HEK293 (cell line): Measurements from ENCODE around the gene TSPAN3.

ENCODE experiments used
- CTCF ChIA-PET: fragments of 350-600 bp; formaldehyde crosslinking; extraction: SDS; loops from one replicate; lab custom pipeline; 2021; ENCODE audit warnings: antibody characterized with exemption; lab: Yijun Ruan, JAX
- POLR2A ChIA-PET: fragments of 300-600 bp; formaldehyde crosslinking; extraction: SDS; loops from one replicate; lab custom pipeline; 2020; ENCODE audit warnings: antibody characterized with exemption, inconsistent platforms; lab: Yijun Ruan, JAX
- H3K27ac ChIP-seq: fragments of 200-500 bp; sonication (Bioruptor generic); 2 replicates; pipeline ENCODE4 v1.5.1; 2014; ENCODE audit warnings: low read depth, low read length, control low read depth, inconsistent platforms; ENCODE audit errors: extremely low read depth
- H3K36me3 ChIP-seq, 2 experiments: fragments of 200-500 bp in 1 of 2; sonication (Bioruptor generic) in 1 of 2; 1 replicate in 1 of 2; 2 replicates in 1 of 2; pipeline ENCODE4 v1.5.1; 2014 to 2017; ENCODE audit warnings: inconsistent platforms in 2 of 2, low read length in 2 of 2; ENCODE audit not compliant: control insufficient read depth in 2 of 2, insufficient read depth in 1 of 2
- H3K4me1 ChIP-seq: fragments of 200-500 bp; sonication (Bioruptor generic); 2 replicates; pipeline ENCODE4 v1.5.1; 2014; ENCODE audit warnings: mild to moderate bottlenecking, low read length, inconsistent platforms; ENCODE audit not compliant: control insufficient read depth, insufficient read depth
- H3K4me3 ChIP-seq: 2 replicates; pipeline ENCODE4 v1.5.1; 2011; ENCODE audit warnings: low read depth, mild to moderate bottlenecking, control low read depth, low read length, moderate library complexity
- H3K9me3 ChIP-seq: fragments of 200-500 bp; sonication (Bioruptor generic); 2 replicates; pipeline ENCODE4 v1.5.1; 2014; ENCODE audit warnings: low read depth, low read length, inconsistent platforms; ENCODE audit not compliant: control insufficient read depth, insufficient read depth
- CTCF ChIP-seq: fragments of 450-650 bp; formaldehyde crosslinking; IDR thresholded peaks from 2 replicates; pipeline ENCODE4 v1.5.1; 2016; ENCODE audit warnings: missing biosample characterization, missing genetic modification characterization
- ELK4 ChIP-seq: IDR thresholded peaks from 2 replicates; pipeline ENCODE4 v1.6.1; 2011; ENCODE audit warnings: mild to moderate bottlenecking, low read depth, low read length, borderline replicate concordance
- GLI2 ChIP-seq: fragments of 450-650 bp; formaldehyde crosslinking; IDR thresholded peaks from 2 replicates; pipeline ENCODE4; 2017; ENCODE audit warnings: missing biosample characterization, missing genetic modification characterization, low read depth, borderline replicate concordance
- PRDM10 ChIP-seq: fragments of 450-650 bp; formaldehyde crosslinking; IDR thresholded peaks from 2 replicates; pipeline ENCODE4 v1.5.1; 2016; ENCODE audit warnings: missing biosample characterization, missing genetic modification characterization
- SP2 ChIP-seq: fragments of 450-650 bp; formaldehyde crosslinking; IDR thresholded peaks from 2 replicates; pipeline ENCODE4 v1.5.1; 2016; ENCODE audit warnings: missing biosample characterization, missing genetic modification characterization
- TRIM28 ChIP-seq: IDR thresholded peaks from 2 replicates; pipeline ENCODE4 v1.6.1; 2011; ENCODE audit warnings: low read length, control low read depth, borderline replicate concordance
- ZFP69B ChIP-seq: fragments of 450-650 bp; formaldehyde crosslinking; IDR thresholded peaks from 2 replicates; pipeline ENCODE4 v1.5.1; 2016; ENCODE audit warnings: missing biosample characterization, missing genetic modification characterization
- ZNF132 ChIP-seq: fragments of 450-650 bp; formaldehyde crosslinking; IDR thresholded peaks from 2 replicates; pipeline ENCODE4 v1.5.1; 2017; ENCODE audit warnings: missing biosample characterization, missing genetic modification characterization, borderline replicate concordance
- ZNF214 ChIP-seq: fragments of 450-650 bp; formaldehyde crosslinking; IDR thresholded peaks from 2 replicates; pipeline ENCODE4 v1.5.1; 2017; ENCODE audit warnings: missing biosample characterization, mild to moderate bottlenecking, missing genetic modification characterization, borderline replicate concordance
- ZNF530 ChIP-seq: fragments of 450-650 bp; formaldehyde crosslinking; IDR thresholded peaks from 2 replicates; pipeline ENCODE4 v1.5.1; 2016; ENCODE audit warnings: low read depth, missing biosample characterization, missing genetic modification characterization
- ZNF561 ChIP-seq: fragments of 450-650 bp; IDR thresholded peaks from 2 replicates; pipeline ENCODE4 v1.5.1; 2018; ENCODE audit warnings: missing biosample characterization, missing genetic modification characterization, borderline replicate concordance
- ZNF585B ChIP-seq: fragments of 450-650 bp; formaldehyde crosslinking; IDR thresholded peaks from 2 replicates; pipeline ENCODE4 v1.5.1; 2016; ENCODE audit warnings: missing biosample characterization, missing genetic modification characterization
- ZNF692 ChIP-seq: fragments of 450-650 bp; formaldehyde crosslinking; IDR thresholded peaks from 2 replicates; pipeline ENCODE4 v1.5.1; 2016; ENCODE audit warnings: missing biosample characterization, missing genetic modification characterization
- ZSCAN4 ChIP-seq: fragments of 450-650 bp; formaldehyde crosslinking; IDR thresholded peaks from 2 replicates; pipeline ENCODE4 v1.5.1; 2017; ENCODE audit warnings: missing biosample characterization, missing genetic modification characterization

The TSPAN3 gene

GRCh38 chr15:77083381-77084160, 12.7 kb upstream of the TSPAN3 start (continued):
- peak; percentile 69 for TF ChIP-seq PRDM10

- Histone ChIP-seq H3K27ac (no peak overlapping the region), H3K36me3 (no peaks in the 10 kb centered on the region), H3K4me3 (no peak overlapping the region), H3K9me3 (no peaks in the 10 kb centered on the region), H3K4me1 (peaks cover 8% of the 10 kb centered on the region)
- ChIA-PET POLR2A (interaction anchor here (0.7 to 2.5 kb wide), 2 partner anchors 11 to 19 kb away, joined by 6 to 12 read pairs; partner anchors contain the start of gene TSPAN3), CTCF (interaction anchor here (1.0 to 1.3 kb wide), 3 partner anchors 47 to 58 kb away, joined by 3 to 4 read pairs (median 4); no protein-coding TSS in a partner anchor)
- TF ChIP-seq ZNF132 (tag by site-specific recombination), result no peak
- TF ChIP-seq ZNF692, result peak; percentile 83
- peak; percentile 41; the same call in 1 of the 2 replicates for TF ChIP-seq ZFP69B (tag by site-specific recombination)
Measured at GRCh38 chr15:77081971-77082370, 11.1 kb upstream of the TSPAN3 start.

GRCh38 chr15:77076323-77076915, 5.5 kb upstream of the TSPAN3 start:
- CTCF ChIA-PET, result interaction anchor here (0.7 to 0.9 kb wide), 2 partner anchors 467 to 549 kb away, joined by 3 to 4 read pairs; no protein-coding TSS in a partner anchor
- H3K27ac ChIP-seq, result no peak overlapping the region
- no peaks in the 10 kb centered on the region for H3K9me3 ChIP-seq
- H3K36me3 ChIP-seq, result no peaks in the 10 kb centered on the region
- POLR2A ChIA-PET, result no interaction called here
- no peaks in the 10 kb centered on the region for H3K4me1 ChIP-seq
- H3K4me3 ChIP-seq, result no peak overlapping the region
- TF ChIP-seq SP2 (tag by site-specific recombination) (no peak), ELK4 (no peak), ZSCAN4 (no peak), CTCF (tag by site-specific recombination) (no peak), ZNF214 (no peak), ZNF585B (tag by site-specific recombination) (no peak), ZNF561 (tag by site-specific recombination) (no peak), ZNF530 (tag by site-specific recombination) (no peak), TRIM28 (no peak), GLI2 (tag by site-specific recombination) (no peak)
